HG02798 (cell line): Measurements from ENCODE around the gene SP7.

ENCODE experiments used
- ATAC-seq: cut with Tn5 transposase; IDR thresholded peaks from one replicate; pipeline ENCODE4 v1.9.1; 2021; ENCODE audit warnings: mild to moderate bottlenecking; ENCODE audit not compliant: unreplicated experiment, poor library complexity

SP7 gene

GRCh38 chr12:53286448-53286847, 49.7 kb downstream of the SP7 start:
- no peak for ATAC-seq

GRCh38 chr12:53279888-53280498, 56.2 kb downstream of the SP7 start:
- ATAC-seq, result no peak

DNA sequence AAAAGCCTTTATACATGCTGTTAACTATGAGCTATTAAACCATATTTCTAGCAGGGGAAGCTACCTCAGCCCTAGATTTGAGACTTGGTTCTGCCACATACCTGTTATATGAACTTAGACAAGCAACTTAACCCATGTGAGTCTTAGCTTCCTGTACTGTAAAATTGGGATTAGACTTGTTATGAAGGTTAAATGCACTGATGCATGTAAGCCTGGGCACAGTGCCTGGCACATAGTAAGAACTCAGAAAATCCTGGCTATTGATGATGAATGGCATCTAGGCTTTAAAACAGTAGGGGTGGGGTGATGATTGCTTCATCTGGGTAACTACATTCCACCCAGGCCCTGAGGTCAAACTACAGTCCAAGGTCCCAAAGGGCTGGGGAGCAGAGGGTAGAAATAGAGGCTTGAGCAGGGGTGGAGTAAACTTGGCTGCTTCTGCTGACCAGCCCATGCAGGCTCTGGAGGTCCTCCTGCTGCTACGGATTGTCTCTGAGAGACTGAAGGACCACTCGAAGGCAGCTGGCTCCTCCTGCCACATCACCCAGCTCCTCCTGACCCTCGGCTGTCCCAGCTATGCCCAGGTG, 56.8 kb downstream of the SP7 start:
- ATAC-seq, result no peak

DNA sequence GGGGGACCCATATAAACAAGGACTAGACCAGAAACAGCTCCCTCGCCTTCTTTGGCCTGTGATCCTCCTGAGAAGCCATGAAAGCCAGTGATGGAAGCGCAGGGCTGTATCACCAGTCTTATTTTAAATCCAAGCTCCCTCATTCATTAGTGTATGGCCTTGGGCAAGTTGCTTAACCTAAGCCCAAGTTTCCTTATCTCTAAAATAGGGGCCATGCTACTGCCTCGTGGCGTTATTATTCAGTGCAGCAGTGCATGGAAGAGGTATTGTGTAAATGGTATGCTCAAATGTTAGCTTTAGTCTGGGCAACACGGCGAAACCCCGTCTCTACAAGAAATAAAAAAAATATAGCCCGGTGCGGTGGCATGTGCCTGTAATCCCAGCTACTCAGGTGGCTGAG, 58.2 kb downstream of the SP7 start:
- ATAC-seq, result no peak
